Measurements from ENCODE around the gene HAND2. TPM values are rescaled to one million over a fixed set of nuclear protein-coding genes. Genes with fewer than 3 reads are reported as not detected.

Gene HAND2
- total RNA-seq, 1 donor = not detected

DNA sequence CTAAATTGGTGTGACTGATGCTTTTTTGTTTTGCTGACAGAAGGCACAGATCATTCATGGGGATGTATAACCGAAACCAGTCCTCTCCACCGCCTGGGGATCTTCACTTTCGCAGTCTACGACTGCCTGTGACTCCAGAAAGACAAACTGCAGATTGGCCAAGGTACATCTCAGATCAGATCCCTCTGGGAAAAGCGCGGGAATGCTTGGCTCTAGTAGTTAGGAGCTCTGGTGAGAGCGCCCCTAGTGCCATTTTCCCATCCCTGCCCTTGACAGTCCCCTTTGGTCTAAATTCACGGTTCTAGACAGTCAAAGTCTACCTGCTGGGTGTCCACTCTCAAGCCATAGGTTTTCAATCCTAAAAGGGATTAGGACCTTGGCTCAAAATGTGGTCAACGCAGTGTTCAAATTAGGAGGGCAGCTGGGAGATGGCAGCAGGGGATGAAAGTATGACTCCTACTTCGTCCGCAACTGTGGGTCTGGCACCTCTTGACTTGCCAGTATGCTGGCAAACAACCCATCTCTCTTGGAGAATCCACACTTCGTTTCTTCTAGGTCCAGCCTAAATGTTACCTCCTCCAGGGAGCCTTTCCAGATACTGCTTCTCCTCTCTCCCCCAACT is 6.9 kb upstream of the HAND2 start:
- no peak for DNase-seq (ENCODE audit: low read depth in 2 of 3, low spot score in 2 of 3)

DNA sequence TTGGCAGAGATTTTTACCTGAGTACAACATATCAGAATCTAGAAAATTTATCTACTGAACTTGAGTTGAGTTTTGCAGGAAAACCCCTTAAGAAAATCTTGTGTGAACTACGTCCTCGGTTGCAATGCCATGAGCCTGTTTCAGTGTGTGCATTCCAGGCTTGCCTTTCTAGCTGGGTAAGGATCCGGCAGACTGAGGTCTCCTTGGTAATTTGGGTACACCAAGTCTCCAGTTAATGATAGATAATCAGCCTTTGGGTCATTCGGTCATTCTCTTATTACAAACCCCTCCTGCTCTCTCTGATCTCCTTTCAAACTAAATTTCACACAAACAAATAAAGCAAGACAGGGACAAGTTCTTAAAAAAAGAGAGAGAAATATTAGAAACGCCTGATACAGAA is 5.9 kb upstream of the HAND2 start:
- no peak for DNase-seq (ENCODE audit: low read depth in 2 of 3, low spot score in 2 of 3)

DNA sequence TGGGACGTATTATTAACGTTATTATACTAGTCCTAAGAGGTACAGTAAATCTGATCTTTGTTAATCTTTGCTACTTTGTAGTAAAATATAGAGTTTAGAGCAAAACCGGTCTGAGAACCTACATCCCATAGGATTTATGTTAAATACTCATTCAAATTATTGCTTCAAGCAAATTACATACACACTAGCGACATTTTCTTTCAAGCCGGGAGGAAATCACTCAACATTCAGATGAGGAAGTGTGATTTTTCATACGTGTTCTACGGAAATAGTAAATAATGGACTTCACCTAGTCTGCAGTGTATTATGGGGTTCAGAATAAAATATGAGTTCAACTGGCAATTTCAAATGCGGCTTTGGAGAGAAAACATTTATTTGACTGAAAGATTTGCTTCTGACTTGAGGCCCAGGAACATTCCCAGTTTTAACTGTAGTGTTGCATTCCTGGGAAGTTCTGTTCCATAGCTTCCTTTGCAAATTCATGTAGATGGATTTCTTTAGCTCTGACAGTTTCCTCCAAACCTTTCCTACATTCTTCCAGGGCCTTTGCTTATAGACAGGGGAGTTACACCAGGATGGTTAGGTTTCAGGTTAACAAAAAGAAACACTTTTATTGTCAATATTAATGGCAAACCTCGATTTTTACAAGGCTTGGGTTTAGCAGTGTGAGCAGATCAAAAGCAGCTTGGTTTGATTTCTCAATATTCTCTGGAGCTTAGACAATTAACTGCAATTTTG is 5.3 kb upstream of the HAND2 start:
- no peak for DNase-seq (ENCODE audit: low read depth in 2 of 3, low spot score in 2 of 3)

DNA sequence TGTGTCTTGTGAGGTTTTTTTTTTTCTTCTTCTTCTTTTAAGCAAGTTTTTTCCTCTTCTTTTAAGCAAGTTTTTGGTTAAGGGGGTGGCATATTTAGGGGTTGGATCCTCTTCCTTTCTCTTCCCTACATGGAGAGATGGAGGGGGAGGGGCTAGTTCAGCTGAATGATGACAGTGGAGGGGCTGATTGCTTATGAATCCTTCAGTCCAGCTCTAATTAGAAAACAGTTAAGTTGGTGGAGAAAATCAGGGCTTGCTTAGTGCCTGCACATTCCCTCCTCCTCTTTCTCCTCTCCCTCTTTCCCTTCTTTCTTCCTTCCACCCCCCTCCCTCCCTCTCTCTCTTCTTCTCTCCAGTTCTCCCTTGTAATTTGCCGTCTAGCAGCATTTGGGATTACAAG is 4.4 kb upstream of the HAND2 start:
- no peak for DNase-seq (ENCODE audit: low read depth in 2 of 3, low spot score in 2 of 3)

DNA sequence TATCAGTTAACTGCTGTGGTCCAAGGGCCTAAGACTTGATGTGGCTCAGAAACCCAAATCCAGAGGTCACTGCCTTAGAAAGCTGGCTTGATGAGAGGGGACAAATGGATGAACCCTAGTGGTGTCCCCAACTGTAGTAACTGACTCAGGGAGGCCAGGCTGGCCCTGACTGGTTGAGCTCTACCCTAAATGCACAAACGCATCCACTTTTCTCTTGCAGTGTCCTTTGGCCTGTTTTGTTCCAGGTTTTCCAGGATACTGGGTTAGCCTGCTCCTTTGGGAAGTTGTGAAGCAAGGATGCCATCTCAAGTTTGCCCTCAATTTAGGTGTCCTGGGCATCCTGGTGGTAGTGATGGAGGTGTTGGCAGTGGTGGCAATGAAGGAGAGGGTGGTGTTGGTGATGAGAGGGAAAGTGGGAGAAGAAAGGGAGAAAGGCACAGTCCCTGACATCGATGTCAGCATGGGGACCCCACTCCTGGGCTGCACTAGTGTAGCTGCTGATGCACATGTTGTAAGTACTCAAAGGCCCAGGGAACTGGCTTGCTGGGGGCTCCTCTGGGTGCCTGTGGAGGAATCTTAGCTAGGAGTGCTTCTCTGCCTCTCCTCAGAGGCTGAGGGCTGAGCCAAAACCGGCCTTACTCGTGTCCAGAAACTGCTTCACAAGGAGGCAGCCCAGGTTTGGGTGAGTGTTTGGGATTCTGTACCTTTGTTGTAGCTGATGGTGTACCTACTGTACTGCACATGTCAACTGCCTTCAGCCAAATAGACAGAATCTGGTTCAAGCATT is 2.9 kb upstream of the HAND2 start:
- DNase-seq (ENCODE audit: low read depth in 2 of 3, low spot score in 2 of 3) = no peak

DNA sequence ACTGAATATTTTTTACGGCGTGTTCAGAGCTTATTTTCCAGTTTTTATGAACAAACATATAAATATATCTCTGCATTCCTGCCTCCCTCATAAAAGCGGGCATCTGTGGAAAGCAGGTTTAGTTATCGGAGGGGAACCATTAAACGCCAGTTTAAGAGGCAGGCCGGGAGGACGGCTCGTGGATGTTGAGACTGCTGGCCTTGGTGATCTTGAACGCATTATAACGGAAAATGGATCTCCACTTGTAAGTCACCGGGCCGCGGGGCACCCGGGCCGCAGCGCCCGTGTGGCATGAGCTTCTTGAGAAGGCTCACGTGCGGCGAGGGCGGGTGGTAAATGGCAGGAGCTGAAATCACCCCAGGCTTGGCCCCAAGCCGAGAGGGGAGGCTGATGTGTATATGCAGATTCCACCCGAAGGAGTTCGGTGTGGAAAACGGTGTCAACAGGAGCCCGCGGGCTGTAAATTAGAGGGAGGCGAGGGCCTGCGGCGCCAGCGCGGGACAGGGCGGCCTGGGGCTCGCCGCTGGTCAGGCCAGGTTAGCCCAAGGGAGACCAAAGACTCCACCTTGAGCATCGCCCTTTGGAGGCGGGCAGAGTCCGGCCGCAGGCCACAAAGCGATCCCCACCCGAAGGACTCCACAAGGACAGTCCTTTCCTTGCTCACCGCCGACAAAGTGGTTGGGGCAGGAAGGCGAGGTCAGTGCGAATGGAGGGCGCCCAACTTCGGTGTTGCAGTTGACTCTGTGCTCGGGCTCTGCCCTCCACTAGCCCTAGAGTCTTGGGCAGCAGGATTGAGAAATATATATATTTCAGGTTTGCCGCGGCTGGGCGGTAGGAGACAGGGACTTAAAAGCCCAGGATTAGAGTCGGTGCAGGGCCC is 1.3 kb upstream of the HAND2 start:
- DNase-seq (ENCODE audit: low read depth in 2 of 3, low spot score in 2 of 3) = no peak

DNA sequence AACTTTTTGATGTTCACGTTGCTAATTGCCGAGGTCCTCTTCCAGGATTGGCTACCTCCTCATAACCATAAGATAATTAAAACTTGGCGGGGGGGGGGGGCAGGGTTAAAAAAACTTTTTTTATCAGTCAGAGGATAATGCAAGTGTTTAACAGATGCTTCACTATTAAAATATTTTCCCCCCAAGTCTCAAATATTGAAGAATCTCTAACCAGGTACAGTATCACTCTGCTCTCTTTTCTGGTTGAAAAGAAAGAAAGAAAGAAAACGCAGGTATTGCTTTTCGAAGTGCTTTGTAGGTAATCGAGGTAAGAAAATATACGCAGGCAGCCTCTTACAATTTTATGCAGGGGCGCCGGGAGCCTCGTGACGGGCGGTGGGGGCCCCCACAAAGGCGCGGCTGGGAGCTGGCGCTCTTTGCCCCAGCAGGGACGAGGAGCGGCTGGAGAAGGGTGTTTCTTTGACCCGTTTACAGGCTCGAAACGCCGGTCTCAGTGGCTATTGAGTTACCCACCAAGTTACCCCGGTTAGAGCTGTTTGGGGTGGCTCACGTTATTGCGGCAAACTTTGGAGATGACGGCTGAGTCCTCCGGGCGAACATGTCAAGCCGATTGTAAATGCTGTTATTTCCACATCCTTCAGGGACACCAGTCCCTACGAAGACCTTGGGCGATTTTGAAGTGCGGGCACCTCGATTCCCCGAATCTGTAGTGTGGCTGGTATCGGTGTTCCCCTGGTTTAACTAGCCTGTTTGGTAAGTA is 477 bp upstream of the HAND2 start:
- no peak for DNase-seq (ENCODE audit: low read depth in 2 of 3, low spot score in 2 of 3)

DNA sequence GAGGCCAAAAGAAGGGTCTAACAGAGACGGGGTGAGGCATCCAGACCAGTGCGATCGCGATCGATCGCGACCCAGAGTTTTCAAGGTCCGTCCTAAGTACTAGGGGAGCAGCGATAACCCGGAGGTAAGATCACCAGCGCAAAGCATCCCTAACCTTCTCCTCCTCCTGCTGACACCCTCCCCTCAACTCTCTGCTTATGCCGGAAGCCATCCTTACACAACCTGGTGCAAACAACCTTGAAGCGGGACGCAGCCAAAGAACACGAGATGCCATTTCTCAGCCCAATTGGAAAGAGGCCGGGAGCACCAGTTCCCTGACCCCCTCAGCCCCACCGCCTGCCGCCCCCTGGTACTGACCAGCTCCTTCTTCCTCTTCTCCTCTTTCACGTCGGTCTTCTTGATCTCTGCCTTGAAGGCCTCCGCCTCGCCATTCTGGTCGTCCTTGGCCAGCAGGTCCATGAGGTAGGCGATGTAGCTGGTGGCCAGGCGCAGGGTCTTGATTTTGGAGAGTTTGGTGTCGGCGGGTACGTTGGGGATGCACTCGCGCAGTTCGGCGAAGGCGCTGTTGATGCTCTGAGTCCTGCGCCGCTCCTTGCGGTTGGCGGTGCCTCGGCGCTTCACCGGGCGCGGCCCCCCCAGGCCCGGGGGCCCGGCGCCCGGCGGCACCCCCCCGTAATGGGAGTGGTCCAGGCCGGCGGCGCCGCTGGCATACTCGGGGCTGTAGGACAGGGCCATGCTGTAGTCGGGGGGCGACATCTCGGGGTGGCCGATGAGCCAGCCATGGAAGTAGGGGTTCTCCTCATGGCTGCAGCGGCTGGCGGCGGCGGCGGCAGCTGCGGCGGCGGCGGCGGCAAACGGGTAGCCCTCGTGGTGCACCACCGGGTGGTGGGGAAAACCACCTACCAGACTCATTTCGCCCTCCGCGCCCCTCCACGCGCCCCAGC is 1.4 kb downstream of the HAND2 start:
- DNase-seq (ENCODE audit: low read depth in 2 of 3, low spot score in 2 of 3) = no peak

DNA sequence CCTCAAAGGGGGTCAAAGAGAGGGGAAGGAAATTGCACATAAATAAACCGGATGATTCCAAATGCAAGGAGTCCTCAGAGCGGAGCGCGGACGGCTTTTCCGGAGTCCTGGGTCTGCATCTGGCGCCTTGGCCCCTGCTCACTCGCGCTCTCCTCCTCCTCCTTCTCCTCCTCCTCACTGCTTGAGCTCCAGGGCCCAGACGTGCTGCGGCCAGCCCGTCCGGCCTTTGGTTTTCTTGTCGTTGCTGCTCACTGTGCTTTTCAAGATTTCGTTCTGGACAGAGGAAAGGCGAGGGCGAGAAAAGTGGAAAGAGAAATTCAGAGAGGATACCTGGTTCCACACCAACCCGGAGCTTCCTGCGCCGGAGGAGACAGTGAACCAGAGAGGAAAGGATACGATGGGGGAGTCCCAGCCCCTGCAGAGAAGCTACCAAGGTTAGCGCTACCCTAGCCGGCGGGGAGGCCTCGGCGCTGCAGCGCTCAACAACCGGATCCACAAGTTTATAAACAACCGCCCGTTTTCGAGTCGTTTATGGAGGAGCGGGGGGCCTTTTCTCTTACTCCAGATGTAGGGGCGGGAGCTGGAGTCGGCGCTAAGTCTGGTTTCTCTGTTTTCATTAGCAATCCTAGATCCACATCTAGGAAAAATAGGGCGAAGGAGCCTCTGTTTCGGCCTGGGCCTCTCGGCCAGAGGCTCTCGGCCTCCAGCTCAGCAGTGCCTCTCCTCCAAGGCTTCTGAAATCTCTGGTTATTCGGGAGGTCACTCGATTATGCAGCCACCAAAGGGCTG is 2.7 kb downstream of the HAND2 start:
- DNase-seq (ENCODE audit: low read depth in 2 of 3, low spot score in 2 of 3) = no peak

DNA sequence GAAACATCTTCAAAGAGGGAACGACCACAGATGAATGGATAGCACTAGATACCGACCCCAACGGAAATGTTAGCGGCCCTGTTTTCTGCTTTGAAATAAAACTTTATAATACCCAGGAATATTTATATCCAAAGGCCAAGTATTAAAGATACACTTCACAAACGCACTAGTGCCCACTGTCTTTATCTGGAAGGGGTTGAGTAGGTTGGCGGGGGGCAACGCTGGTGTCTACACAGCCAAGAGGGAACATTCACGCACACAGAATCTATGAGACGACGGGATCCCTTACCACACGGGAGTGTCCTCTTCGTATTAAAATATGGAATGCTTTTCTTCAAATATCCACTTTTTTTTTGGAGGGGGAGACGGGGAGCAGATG is 3.3 kb downstream of the HAND2 start:
- DNase-seq (ENCODE audit: low read depth in 2 of 3, low spot score in 2 of 3) = no peak

DNA sequence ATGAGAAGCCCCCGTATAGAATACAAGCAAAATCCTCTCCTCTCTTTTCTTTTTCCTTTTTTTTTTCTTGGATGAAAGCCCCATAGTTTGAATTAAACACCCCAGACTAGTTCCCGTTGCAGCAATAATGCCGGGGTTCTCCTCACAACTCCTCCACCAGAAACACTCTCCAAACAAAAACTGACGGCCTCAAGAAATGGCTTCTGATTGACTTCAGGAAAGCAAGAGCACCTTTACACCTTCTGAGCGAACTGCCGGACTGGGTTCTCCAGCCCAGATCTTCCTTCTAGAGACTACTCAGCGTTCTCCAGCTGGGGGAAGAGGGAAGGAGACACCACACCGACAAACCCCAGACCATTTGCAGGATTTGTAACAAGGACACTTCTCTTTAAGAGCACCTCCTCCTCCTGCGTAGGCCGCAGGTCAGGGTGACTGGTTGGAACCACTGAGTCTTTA is 4.0 kb downstream of the HAND2 start:
- no peak for DNase-seq (ENCODE audit: low read depth in 2 of 3, low spot score in 2 of 3)

DNA sequence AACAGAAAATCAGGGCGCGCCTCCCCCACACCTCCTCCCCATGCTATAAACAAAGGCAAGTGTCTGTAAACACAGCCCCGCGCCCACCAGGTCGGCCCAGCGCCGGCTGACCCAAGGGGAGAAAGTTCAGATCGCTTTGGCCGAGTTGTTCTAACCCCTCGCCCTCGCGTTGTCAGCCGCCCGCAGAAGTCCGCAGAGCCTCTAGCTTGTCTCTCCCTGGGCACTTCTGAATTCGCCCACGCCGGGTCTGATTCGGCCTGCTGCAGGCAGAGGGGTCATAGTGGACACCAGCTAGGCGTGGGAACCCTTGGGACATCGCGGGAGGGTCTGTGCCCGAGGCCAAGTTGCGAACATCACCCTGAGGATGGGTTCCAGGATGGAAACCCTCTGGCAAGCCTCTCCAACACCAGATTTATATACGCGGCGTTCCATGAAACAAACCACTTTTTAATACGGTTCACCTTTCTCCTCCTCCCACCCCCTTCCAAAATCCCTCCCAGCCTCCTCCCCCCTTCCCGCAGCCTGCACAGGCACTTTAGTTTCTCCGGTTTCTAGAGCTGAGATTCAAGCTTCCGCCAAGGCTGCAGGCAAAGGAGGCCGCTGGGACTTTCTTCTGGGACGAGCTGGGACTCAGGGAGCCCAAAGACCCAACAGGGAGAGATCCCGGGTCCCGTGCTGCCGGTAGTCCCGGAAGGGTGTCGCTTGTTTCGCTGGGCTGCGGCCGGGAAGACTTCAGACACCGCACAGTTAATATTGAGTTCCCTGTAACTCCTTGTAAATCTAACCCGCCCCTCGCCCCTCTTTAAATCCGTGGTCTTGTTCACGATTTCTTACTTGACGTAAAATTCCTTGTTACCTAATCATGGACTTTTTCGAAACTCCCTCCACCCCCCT is 4.7 kb downstream of the HAND2 start:
- no peak for DNase-seq (ENCODE audit: low read depth in 2 of 3, low spot score in 2 of 3)

DNA sequence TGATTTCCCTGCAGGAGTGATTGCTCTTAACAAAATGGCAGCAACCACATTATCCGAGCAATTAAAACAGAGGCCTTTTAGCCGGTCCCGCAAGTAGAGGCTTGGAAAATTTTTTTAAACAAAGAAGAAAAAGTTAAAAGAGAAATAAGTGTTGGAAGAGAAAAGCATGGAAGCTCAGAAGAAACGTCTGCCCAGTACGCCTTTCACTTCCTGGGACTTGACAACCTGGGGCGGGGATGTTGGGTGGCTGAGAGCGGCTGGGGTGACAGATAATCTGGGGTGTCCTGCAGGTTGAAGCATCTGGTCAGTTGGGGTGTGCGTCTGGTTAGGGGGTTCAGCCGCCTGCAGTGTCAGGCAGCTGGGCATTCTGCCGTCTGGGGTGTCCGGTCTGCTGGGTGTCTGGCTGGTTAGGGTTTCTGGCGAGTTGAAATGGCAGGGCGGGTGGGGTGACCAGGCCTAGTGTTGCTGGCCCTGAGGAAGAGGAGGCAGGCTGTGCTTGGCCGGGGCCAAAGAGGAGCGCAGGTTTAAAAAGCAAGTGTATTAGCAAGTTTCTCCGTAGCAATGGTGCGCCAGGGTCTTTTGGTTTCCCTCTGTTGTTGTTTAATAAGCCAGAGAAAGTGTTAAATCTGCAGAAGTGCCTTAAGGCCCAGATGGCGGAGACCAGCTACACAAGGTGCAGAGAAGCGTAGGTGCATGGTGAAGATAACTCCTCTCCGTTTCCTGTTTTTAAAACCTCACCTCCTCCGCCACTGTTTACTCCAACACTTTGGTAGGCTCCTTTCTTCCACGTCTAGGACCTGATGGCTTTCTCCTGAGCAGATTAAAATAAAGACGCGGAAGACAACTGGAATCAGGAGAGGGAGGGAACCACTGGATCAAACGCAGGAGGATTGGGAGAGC is 5.6 kb downstream of the HAND2 start:
- DNase-seq (ENCODE audit: low read depth in 2 of 3, low spot score in 2 of 3) = no peak

DNA sequence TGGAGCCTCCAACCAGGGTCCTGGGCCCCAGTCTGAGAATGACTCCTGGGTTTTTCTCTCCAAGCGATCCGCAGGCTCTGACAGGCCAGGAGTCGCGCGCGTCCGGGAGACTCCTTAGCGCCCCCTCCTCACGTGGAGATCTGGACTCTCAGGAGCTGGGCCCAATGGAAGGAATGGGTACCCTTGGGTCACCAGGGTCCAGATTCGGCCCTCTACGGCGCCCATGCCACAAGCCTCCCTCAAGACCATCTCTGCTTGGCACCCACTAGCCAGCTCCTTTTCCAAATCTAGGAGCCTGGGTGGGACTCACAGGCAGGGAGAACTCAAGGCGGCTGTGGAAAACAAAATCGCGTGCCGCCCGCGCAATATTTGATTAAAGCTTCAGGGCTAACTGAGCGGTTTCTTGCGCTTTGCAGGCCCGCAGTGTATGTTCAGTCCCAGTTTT is 7.1 kb downstream of the HAND2 start:
- no peak for DNase-seq (ENCODE audit: low read depth in 2 of 3, low spot score in 2 of 3)

DNA sequence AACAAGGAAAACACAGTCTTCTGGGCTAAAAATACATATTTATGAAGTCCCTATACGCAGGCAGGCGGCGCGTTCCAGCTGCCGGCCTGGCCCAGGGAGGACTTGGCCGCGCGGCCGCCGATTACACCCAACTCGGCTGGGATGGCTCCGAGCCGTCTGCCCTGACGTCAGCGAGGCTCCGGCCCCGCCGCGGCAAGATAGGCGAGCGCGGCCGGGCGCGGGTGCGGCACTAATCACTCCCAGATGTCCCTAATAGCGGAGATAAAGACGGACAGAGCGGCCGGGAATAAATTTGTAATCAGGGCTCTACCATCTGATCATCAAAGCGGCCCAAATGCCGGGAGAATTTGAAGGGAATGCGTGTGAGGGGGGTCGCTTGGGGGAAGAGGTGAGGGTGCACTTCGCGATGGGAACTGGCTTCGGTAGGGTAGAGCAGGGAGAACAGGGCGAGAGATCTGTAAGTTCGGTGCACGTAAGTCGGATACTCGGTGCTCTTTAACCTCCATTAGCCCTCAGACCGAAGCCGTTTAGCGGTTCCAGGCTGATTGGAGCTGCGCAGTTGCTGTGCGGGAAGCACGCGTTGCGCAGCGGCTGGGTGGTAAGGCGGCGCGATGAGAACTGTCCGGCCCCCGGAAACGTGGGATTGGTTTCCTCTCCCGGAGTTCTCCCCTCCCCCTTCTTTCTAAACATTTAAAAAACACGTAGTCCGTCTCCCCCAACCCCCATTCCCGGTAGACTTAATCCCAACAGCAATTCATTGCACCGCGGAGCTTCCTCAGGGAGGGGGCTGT is 7.7 kb downstream of the HAND2 start:
- DNase-seq (ENCODE audit: low read depth in 2 of 3, low spot score in 2 of 3) = no peak

Measured in hematopoietic multipotent progenitor cell (in vitro differentiated cells).